NCI-H1417 treated with DMSO at 0.1 percent for 48 hours (cell line): ENCODE data around the gene RO60.

ENCODE experiments used
- DNase-seq: peaks from one replicate; lab custom pipeline; 2025; lab: John Stamatoyannopoulos, UW

The RO60 gene

GRCh38 chr1:193060938-193061337 lies 1.5 kb downstream of the RO60 start:
- DNase-seq: no peak

- DNase-seq: no peak
These were observed 3.5 kb downstream of the RO60 start for GRCh38 chr1:193062698-193063463.

- no peak for DNase-seq
These were observed 6.5 kb downstream of the RO60 start for GRCh38 chr1:193065954-193066353.

- no peak for DNase-seq
These were observed 7.2 kb downstream of the RO60 start for GRCh38 chr1:193066606-193067005.

- no peak for DNase-seq
These were observed 8.6 kb downstream of the RO60 start for GRCh38 chr1:193068013-193068412.

GRCh38 chr1:193069748-193070385 lies 10.5 kb downstream of the RO60 start:
- no peak for DNase-seq

- DNase-seq: no peak
These were observed 11.0 kb downstream of the RO60 start for GRCh38 chr1:193070386-193070753.

GRCh38 chr1:193070942-193071341 lies 11.5 kb downstream of the RO60 start:
- no peak for DNase-seq

GRCh38 chr1:193077991-193078390 lies 18.6 kb downstream of the RO60 start:
- no peak for DNase-seq

GRCh38 chr1:193079187-193079586 lies 19.8 kb downstream of the RO60 start:
- DNase-seq: no peak

GRCh38 chr1:193083365-193084088 lies 24.1 kb downstream of the RO60 start:
- DNase-seq: no peak

- DNase-seq: no peak
These were observed 25.9 kb downstream of the RO60 start for GRCh38 chr1:193085263-193085662.

GRCh38 chr1:193086342-193086741 lies 26.9 kb downstream of the RO60 start:
- DNase-seq: no peak

- no peak for DNase-seq
These were observed 28.5 kb downstream of the RO60 start for GRCh38 chr1:193087893-193088292.

GRCh38 chr1:193090865-193091264 lies 31.5 kb downstream of the RO60 start:
- DNase-seq: no peak

- no peak for DNase-seq
These were observed 34.7 kb downstream of the RO60 start for GRCh38 chr1:193094112-193094511.

- no peak for DNase-seq
These were observed 43.2 kb downstream of the RO60 start for GRCh38 chr1:193102662-193103061.

GRCh38 chr1:193103759-193104501 lies 44.5 kb downstream of the RO60 start:
- no peak for DNase-seq

- DNase-seq: no peak
These were observed 45.1 kb downstream of the RO60 start for GRCh38 chr1:193104502-193104906.

GRCh38 chr1:193104907-193105820 lies 45.8 kb downstream of the RO60 start, which contains the start of gene GLRX2:
GLRX2 (minus strand) TSS chr1:193105414; CDS start chr1:193105382, 32 bp downstream.
- DNase-seq: peak; percentile 46

- DNase-seq: peak; percentile 14
These were observed 46.4 kb downstream of the RO60 start for GRCh38 chr1:193105821-193106177.
